GM18519 (cell line): ENCODE measurements around the gene MTERF4.

Experiments
- ATAC-seq: cut with Tn5 transposase; IDR thresholded peaks from one replicate; pipeline ENCODE4 v1.9.1; 2021; ENCODE audit warnings: mild to moderate bottlenecking, moderate library complexity; ENCODE audit not compliant: unreplicated experiment, low FRiP score

The MTERF4 gene

DNA sequence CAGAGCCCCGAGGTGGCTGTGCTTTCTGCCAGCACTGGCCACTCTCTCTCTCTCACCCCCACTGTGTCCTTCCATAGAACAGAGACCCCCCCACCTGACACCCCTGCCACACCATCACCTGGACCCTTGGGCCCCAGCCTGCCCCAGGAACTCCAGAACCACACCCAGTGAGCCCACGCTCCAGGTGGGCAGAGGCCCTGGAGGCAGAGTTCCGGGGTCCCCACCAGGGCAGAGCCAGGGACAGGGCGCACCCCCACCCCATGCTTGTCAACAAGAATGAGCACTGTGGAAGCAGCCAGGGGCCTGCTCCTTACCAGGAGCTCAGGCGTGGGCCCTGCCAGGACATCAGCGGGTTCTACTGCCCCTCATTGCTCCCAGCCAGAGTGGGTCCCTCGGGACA is 32.6 kb upstream of the MTERF4 start:
- ATAC-seq = no peak

DNA sequence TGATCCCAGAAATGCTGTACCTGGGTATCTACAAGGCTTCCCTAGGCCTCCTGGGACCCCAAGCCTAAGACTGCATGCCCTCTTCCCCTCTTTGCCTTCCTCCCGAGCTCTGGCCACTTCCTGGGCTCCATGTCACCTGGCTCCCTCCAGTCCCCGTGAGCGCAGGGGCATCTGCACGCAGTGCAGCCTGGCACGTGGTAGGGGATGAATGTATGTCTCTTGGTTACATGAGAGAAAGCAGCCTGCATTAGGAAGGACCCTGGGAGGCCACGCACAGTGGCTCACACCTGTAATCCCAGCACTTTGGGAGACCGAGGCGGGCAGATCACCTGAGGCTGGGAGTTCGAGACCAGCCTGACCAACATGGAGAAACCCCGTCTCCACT is 31.3 kb upstream of the MTERF4 start:
- ATAC-seq = no peak

DNA sequence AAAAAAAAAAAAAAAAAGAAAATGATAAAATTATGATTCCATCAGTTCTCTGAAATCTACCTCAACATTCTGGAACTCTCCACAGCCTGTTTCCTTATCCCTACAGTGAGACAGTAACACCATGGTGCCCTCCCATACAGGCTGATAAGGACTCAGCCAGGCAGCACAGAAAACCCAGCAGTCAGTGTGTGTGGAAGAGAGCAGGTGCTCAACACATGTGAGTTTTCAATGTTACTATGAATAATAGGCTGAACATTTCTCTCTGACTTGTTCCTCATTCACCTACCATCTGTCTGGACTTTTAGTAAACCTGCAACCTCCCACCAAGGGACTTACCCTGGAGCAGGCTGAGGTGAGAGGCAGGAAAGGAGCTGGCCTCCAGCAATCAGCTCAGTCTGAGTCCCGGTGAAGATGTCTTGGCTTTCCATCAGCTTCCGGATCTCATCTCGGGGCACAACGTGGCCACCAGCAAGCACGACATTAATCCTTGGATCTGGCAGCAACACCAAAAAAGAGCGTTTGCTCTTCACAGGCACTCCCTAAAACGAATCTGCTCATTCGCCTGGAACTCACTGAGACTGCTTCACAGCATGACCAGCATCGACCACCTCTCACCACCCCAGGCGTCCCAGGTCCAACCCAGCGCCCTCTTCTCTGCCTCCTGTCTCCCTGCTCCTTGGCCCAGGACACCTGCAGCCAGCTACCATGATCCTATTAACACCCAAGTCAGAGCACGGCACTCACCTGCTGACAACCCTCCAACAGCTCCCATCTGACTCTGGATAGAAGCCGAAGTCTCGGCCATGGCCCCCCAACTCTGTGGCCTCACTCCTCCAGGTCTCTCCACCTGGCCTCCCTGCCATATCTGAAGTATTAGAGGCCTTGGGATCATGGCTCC is 30.7 kb upstream of the MTERF4 start:
- no peak for ATAC-seq

DNA sequence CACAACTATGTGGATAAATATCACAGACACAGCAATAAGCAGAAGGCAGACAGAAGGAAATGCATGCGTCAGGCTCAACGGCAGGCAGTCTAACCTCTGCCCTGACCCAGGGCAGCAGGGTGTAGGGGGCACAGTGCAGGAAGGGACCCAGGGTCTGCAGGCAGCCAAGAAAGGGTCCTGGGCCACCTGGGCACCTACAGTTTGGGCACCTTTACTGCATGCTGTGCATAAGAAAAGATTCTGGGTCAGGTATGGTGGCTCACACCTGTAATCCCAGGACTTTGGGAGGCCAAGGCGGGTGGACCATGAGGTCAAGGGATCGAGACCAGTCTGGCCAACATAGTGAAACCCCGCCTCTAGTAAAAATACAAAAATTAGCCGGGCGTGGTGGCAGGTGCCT is 29.4 kb upstream of the MTERF4 start:
- no peak for ATAC-seq

DNA sequence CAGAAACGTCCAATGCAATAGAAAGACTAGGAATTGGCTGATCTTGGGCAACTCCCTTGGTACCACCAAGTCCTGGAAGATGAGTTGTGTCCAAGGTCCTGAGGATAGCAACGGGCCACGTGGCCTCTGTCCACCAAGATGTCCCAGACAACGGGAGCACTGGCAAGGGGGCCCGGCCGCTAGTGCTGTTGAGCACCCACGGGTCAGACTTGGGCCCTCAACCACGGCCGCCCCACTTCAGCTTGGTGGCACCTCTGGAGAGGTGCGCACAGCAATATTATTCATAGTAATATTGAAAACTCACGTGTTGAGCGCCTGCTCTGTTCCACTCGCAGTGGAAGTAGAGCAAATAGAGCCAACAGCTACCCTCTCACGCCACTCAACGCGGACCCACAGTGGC is 28.2 kb upstream of the MTERF4 start:
- ATAC-seq = no peak

DNA sequence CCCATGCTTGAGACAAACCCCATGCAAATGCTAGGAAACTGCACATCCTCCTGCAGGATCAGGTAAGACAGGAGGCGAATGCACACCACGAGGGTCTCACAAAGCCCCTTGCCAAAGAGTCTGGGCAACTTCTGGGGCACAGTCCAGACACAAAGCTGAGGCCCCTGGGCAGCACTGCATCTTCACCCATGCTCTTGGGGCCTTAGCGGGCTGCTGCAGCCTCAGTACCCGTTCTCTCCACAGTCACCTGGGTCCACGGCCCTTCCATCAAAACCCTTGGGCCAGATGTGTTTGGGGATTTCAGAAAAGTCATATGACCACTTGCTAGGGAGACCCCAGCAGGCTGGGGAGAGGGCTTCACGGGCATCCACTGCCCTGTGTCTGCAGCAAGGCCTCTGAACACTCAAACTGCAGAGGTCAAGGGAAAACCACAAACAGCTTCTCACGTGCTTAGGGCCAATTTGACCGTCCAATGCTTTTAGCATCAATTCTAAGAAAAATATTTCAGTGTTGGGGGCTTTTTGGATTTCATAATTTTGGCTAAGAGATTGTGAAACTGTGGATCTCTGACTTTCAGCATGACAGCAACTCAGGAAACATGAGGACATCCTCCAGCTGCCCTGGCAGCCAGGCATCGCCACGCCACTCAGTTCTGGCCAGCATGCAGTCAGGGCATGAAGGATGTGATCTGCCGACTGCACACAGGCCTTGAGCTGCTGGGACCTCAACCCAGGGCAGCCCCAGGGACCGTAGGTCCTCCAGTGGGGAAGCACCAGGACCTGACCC is 27.2 kb upstream of the MTERF4 start:
- no peak for ATAC-seq

DNA sequence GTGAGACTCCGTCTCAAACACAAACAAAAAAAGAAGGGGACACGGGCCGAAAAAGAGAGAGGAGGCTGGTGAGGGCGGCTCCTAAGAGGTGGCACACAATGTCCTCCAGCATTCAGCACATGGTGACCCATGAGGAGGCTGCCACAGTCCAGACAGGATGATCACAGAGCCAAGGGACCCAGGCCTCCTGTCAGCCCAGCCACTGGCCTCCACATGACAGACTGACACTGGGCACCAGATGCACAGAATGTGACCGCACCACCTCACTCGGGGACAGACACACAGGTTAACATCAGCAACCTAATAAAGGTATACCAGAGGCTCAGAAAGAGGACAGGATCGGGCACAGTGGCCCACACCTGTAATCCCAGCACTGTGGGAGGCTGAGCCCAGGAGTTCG is 26.2 kb upstream of the MTERF4 start:
- ATAC-seq = no peak

DNA sequence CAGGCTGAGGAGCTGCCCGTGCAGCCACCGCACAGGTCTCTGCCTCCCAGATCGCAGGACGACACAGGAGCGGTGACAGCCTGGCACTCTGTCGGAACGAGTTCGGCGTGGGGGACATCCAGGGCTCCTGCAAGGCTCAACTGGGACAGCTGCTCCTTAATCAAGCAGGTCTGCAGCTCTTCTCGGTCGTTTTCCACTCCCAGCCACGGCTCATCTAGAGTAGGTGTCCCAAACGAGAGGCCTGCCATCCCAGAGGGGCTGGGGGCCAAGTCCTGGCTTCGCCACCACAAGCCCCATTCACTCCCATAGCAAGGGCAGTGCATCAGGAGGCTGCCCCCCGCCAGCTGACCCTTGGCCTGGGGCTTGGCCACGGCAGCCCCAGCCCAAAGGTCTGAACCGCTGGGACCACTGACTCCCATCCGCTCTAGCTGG is 24.7 kb upstream of the MTERF4 start:
- no peak for ATAC-seq

DNA sequence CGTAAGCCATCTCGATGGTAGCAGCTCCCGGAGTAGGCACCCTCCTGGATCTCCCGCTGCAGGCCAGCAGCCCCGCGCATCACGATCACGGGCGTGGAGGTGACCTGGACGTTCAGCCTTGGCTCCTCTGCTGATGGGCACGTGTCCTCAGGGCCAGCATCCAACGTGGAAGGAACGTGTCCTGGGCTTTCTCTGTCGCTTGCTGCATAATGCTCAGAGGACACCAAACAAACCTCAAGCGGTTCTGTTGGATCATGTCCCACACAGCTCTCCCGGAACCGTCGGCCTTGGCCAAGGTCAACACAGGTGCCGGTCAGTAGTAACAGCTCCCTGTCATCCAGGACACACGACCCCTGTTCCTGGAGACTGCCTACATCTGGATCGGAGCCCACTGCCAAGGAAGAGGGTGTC is 24.1 kb upstream of the MTERF4 start:
- no peak for ATAC-seq

DNA sequence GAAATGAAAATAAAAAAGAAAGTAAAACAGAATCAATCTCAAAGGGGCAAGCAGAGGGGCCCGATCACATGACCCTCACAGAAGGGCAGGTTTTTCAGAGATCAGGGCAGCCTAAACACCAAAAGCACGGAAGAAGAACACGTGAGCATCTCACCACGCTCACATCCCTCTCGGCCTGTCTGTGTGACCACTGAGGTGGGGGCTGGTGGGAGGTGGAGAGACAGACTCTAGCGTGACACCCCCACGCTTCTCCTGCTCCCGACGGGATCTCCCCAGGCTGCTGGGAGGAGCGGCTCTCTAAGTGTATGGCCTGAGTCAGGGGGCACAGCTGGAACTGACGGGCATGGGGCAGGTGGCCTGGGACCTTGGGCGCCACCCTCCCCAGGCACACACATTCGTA is 23.5 kb upstream of the MTERF4 start:
- no peak for ATAC-seq

DNA sequence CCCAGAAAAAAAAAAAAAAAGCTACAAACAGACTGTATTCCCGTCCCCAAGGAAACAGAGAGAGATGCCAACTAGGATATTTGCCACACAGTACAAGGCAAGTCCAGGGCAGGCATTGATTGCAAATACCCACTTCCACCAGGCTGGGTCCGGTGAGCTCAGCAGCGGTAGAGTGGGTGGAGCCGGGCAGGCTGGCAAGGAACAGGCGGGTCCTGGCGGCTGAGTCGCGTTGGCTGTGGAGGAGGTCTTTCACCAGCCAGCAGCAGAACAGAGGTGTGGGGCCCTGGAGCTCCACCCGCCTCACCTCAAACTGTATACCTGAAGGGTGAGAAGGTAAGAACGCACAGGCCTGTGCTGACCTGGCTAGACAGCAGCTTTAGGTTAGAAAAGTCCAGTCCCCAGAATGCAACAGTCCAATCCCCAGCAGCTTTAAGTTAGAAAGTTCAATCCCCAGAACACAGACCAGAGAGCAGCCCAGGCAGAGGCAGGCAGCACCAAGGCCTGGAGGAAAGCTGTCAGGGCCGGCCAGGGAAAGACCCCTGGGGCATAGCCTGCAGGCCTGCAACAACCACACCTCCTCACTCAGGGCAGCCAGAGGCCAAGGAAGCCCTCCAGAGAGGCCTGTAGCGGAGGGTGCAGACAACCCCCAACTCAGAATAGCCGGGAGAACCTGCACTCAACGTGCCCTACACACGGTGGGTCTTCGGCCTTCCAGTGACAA is 21.9 kb upstream of the MTERF4 start:
- no peak for ATAC-seq

DNA sequence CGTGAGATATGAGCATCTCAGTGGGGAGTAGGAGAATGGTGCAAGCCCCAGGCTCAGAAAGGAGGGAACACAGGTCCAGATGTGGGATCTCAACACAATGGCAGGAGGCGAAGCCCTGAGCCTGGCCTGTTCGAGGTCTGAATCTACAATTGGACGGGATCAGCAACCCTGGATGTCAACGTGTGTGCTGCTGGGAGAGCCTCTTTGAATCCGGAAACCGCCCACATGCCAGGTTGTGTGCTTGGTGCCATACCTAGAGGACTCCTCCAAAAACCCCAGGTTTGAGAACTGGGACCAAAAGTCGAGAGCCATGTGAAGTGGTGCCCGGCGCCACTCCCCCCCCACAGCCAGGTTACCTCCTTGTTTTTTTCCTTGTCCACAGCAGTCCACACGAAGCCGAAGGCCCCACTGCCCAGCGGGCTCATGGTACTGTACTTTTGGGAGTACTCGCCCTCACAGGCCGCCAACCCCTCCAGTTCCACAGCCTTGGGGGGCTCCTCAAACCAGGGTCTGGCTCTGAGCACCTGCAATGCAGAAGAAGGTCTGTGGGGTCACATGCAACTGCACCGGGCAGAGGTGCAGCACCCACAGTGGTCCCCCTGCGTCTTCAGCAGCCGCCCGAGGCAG is 20.4 kb upstream of the MTERF4 start:
- ATAC-seq = no peak

DNA sequence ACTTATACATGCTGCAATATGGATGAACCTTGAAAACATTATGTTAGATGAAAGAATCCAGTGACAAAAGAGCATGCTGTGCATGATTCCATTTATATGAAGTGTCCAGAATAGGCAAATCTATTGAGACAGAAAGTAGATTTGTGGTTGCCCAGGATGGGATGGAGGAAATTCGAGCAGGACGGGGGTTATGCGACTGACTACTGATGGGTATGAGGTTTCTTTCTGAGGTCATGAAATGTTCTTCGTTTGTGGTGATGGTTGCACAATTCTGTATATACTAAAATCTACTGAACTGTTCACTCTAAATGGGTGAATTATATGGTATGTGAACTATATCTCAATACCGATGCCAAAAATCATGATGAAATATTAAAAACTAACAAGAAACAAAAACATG is 18.9 kb upstream of the MTERF4 start:
- no peak for ATAC-seq

DNA sequence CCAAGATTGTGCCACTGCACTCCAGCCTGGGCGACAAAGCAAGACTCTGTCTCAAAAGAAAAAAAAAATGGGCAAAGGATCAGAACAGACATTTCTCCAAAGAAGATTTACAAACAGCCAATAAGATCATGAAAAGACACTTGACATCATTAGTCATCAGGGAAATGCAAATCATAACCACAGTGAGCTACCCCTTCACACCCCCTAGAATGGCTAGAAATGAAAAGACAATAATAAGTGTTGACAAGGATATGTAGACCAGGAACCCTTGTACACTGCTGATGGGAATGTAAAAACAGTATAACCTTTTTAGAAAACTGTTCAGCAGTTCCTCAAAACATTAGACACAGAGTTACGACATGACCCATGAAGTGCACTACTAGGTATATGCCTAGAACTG is 18.4 kb upstream of the MTERF4 start:
- ATAC-seq = no peak

DNA sequence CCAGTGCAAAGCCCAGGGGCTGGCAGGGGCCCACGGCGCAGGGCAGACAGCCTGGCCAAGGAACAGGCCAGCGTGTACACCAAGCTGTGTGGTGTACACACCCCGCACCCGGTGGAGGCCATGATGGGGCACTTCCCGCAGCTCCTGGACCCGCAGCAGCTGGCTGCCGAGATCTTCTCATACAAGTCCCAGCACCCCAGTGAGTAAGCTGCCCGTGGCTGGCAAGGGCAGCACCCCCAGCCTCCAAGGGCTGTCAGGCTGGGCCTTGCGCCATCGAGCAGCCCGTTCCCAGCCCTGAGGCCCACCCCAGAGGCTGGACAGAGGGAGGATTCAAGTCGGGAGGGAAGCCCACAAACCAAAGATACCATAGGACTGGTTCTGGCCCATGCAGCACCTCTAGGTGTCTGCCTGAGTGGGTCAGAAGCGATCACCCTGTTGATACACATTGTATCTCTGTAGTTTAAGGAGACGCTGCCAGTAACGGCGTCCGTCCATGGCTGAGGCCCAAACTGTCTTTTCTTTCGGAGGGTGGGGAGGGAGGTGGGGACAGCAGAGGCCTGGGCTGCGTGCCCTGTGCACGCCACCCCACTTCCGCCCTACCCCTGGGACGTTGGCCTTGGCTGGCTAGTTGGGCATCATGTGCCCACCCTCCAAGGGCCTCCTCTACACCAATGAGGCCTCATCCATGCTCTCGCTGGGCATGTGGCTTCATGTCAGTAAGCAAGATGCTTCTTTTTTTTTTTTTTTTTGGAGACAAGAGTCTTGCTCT is 16.8 kb upstream of the MTERF4 start:
- no peak for ATAC-seq

DNA sequence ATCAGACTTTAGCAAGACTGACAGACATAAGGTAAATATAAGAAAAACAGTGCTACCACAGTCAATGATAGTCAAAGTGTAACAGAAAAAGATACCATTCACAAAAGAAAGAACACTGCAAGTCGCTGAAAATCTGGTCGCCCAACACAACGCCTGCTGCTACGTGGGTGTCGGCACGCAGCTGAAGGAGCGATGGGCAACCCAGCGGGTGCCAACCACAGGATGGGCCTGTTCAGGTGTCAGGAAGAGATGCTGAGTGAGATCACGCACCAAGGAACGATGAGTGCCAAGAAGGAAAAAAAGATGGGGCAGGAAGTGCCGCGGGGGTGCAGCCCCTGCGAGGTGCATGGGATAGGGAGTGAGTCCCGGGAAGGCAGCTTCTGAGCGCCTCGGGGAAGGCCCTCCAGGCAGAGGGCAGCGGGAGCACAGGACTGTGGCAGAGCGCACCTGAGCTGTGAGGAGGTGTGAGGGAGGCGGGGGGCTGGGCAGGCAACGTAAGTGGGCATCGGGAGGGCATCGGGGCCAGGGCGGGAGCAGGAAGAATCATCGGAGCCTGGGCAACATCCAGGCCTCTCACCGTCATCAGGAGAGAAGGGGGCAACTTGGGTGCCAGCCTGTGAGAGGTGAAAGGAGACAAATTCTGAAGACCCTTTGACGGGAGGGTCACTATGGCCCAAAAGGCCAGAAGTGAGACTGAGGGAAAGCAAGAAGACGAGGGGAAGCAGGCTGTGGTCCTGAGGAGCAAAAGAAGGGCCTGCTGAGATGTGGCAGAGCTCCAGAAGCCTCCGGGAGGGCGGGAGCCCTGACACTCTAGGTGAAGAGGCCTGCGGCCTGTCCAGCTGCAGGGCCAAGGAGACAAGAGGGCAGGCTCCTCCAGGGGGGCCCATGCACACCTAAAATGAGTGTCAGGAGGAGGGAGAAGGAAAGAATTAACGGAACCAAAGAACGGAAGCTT is 14.8 kb upstream of the MTERF4 start:
- ATAC-seq = no peak

DNA sequence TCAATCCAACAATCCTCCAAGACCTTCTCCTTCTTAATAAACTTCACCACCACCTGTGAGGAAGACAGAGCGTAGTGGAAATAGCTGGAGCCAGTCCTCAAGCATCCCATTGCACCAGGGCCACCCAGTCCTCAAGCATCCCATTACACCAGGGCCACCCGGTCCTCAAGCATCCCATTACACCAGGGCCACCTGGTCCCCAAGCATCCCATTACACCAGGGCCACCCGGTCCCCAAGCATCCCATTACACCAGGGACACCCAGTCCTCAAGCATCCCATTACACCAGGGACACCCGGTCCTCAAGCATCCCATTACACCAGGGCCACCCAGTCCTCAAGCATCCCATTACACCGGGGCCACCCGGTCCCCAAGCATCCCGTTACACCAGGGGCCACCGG is 13.3 kb upstream of the MTERF4 start:
- no peak for ATAC-seq

DNA sequence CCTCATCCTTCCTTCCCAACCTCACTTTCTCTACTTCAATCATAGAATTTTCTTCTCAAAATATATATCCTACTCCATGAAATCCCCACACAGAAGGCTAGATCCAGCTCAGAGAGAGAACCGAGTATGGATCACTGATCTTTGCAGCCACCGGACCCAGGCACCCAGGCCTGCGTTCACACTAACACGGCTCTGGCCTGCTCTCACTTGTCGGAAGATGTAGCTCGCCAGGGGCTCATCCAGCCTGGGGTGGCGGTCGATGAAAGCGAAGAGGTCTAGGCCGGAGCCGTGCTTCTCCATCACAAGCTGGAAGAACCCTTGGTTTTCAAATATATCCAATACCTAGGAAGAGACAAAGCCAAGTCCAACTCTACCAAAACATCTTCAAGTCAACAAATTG is 12.7 kb upstream of the MTERF4 start:
- ATAC-seq = no peak

DNA sequence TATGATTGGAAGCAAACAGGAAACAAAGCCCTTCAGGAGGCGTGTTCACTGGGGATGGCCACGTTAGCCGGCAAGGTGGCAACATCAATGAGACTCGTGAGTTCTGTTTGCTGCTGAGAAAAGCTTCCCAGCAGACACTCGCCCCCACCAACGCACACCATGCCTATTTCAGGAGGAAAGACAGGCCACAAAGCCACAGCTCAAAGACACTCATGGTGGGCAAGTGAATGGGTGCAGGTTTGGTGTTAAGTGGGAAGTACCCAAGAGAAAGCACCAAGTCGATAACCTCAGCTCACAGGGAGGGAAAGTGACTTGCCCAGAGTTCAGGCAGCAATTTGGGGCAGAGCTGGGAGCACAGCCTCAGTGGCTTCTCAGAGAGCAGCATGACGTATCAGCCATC is 10.5 kb upstream of the MTERF4 start:
- no peak for ATAC-seq
